K562 (cell line): Measurements from ENCODE around the gene SLC48A1. TPM values are rescaled to one million over a fixed set of nuclear protein-coding genes. Genes with fewer than 3 reads are reported as not detected.

Source experiments
- ATAC-seq: fragments of 200-7000 bp; cut with Tn5 transposase; 3 replicates; pipeline ENCODE4 v1.9.1; 2020; ENCODE audit warnings: moderate library complexity
- BruUV-seq: library from RNA; stranded (reverse); fragments of 400-500 nt; replicated peaks from 2 replicates; lab custom pipeline; 2021; lab: Mats Ljungman, UMichigan
- CTCF ChIA-PET: fragments of 300-600 bp; formaldehyde crosslinking; extraction: SDS; loops from one replicate; lab custom pipeline; 2021; ENCODE audit warnings: low intra/inter-chr PET ratio; lab: Yijun Ruan, JAX
- POLR2A ChIA-PET: fragments of 300-600, 350-650 bp; sonication (Branson Sonifier 250); formaldehyde crosslinking; extraction: SDS; loops from one replicate; lab custom pipeline; 2021; ENCODE audit warnings: antibody characterized with exemption, inconsistent platforms; lab: Yijun Ruan, JAX
- DNase-seq, 4 experiments: peaks; one replicate each; pipeline versions ENCODE4 v3.0.0 to v3.0.0-alpha.2; 2011 to 2018; ENCODE audit warnings: low spot score in 3 of 4, mixed read lengths in 3 of 4; ENCODE audit errors: extremely low read depth in 1 of 4
- FAIRE-seq: peaks from 2 replicates; lab custom pipeline; 2011; peaks lifted over from hg19 to GRCh38; lab: Jason Lieb, UNC
- H2AFZ ChIP-seq: 2 replicates; pipeline ENCODE4 v1.6.0; 2011; ENCODE audit warnings: low read depth, low read length, control low read depth, inconsistent platforms
- H3K27ac ChIP-seq: fragments of 200-600 bp; 3 replicates; pipeline ENCODE4 v1.8.0; 2011; ENCODE audit warnings: low read depth, mild to moderate bottlenecking, control low read depth, inconsistent platforms, low read length, moderate library complexity, mixed read lengths; ENCODE audit errors: extremely low read depth
- H3K27me3 ChIP-seq, 2 experiments: fragments of 300-600 bp in 1 of 2; 2 replicates in 1 of 2; 3 replicates in 1 of 2; pipeline versions ENCODE4 v1.6.0 to v1.8.0; 2011; ENCODE audit warnings: inconsistent platforms in 2 of 2, low read length in 2 of 2, mild to moderate bottlenecking in 1 of 2, mixed read lengths in 1 of 2, moderate library complexity in 1 of 2; ENCODE audit not compliant: control insufficient read depth in 2 of 2, insufficient read depth in 2 of 2
- H3K36me3 ChIP-seq: fragments of 300-600 bp; 3 replicates; pipeline ENCODE4 v1.8.0; 2011; ENCODE audit warnings: mild to moderate bottlenecking, low read length, inconsistent platforms; ENCODE audit not compliant: control insufficient read depth, insufficient read depth
- H3K4me1 ChIP-seq, 2 experiments: fragments of 200-600 bp in 1 of 2; replicated peaks in 1 of 2; 2 replicates in 1 of 2; 3 replicates in 1 of 2; pipeline versions ENCODE4 v1.5.1 to v1.8.0; 2011; ENCODE audit warnings: inconsistent platforms in 2 of 2, low read length in 2 of 2, mild to moderate bottlenecking in 1 of 2, mixed read lengths in 1 of 2, moderate library complexity in 1 of 2; ENCODE audit not compliant: control insufficient read depth in 2 of 2, insufficient read depth in 2 of 2
- H3K4me2 ChIP-seq: 2 replicates; pipeline ENCODE4 v1.6.1; 2011; ENCODE audit warnings: low read length, control low read depth, inconsistent platforms, mixed read lengths; ENCODE audit not compliant: insufficient read depth
- H3K4me3 ChIP-seq: fragments of 200-600 bp; sonication (generic), shearing (Covaris generic); 2 replicates; pipeline ENCODE4 v1.5.1; 2016; ENCODE audit warnings: control low read depth, inconsistent platforms
- H3K79me2 ChIP-seq: fragments of 200-600 bp; 3 replicates; pipeline ENCODE4 v1.8.0; 2011; ENCODE audit warnings: low read length, inconsistent platforms; ENCODE audit not compliant: control insufficient read depth, insufficient read depth
- H3K9ac ChIP-seq, 2 experiments: 2 replicates each; pipeline versions ENCODE4 v1.6.0 to v1.6.1; 2011; ENCODE audit warnings: low read depth in 2 of 2, low read length in 2 of 2, control low read depth in 1 of 2, inconsistent platforms in 1 of 2, mild to moderate bottlenecking in 1 of 2, mixed read lengths in 1 of 2; ENCODE audit not compliant: insufficient read depth in 1 of 2
- H3K9me1 ChIP-seq: one replicate; pipeline ENCODE4 v1.6.0; 2011; ENCODE audit warnings: inconsistent platforms, mild to moderate bottlenecking, low read length, moderate library complexity; ENCODE audit not compliant: control insufficient read depth, insufficient read depth
- H3K9me3 ChIP-seq: replicated peaks from 2 replicates; pipeline ENCODE4 v1.5.1; 2011; ENCODE audit warnings: low read depth, low read length, inconsistent platforms; ENCODE audit not compliant: control insufficient read depth, insufficient read depth
- H4K20me1 ChIP-seq: replicated peaks from 2 replicates; pipeline ENCODE4 v1.6.1; 2011; ENCODE audit warnings: low read length, inconsistent platforms, mixed read lengths; ENCODE audit not compliant: control insufficient read depth, insufficient read depth
- CAMTA2 ChIP-seq: fragments of 250-450 bp; sonication (Bioruptor Pico); conservative IDR thresholded peaks from 2 replicates; pipeline ENCODE4 v1.5.1; 2022
- ELF4 ChIP-seq: fragments of 450-650 bp; formaldehyde crosslinking; IDR thresholded peaks from 2 replicates; pipeline ENCODE4 v1.4.0; 2022; ENCODE audit warnings: missing genetic modification characterization
- JUNB ChIP-seq: fragments of 450-650 bp; formaldehyde crosslinking; conservative IDR thresholded peaks from 2 replicates; pipeline ENCODE4 v1.4.0; 2020; ENCODE audit warnings: mild to moderate bottlenecking
- MCM5 ChIP-seq: fragments of 450-650 bp; IDR thresholded peaks from 2 replicates; pipeline ENCODE4 v1.6.1; 2016; ENCODE audit warnings: low read depth
- MCM7 ChIP-seq, 2 experiments: fragments of 450-650 bp; IDR thresholded peaks; 2 replicates each; pipeline ENCODE4 v1.6.1; 2016 to 2018
- MEF2D ChIP-seq: conservative IDR thresholded peaks from 2 replicates; pipeline ENCODE4 v1.6.1; 2016; ENCODE audit warnings: low read depth, missing genetic modification characterization, missing compliant biosample characterization
- POLR2G ChIP-seq: fragments of 200-400 bp; formaldehyde crosslinking; IDR thresholded peaks from 2 replicates; pipeline ENCODE4 v1.6.1; 2017; ENCODE audit warnings: low read depth, mild to moderate bottlenecking, antibody characterized with exemption, low read length, moderate library complexity
- RBM22 ChIP-seq: fragments of 200-400 bp; formaldehyde crosslinking; IDR thresholded peaks from 2 replicates; pipeline ENCODE4 v1.6.1; 2018; ENCODE audit warnings: low read length, low read depth; ENCODE audit not compliant: poor library complexity, severe bottlenecking
- SIRT6 ChIP-seq: IDR thresholded peaks from one replicate; pipeline ENCODE4 v1.6.1; 2012; ENCODE audit warnings: low read depth, mild to moderate bottlenecking, control low read depth, inconsistent platforms, low read length, moderate library complexity
- ZNF232 ChIP-seq: sonication (generic); formaldehyde crosslinking; IDR thresholded peaks from 2 replicates; pipeline ENCODE4 v1.8.0; 2022; ENCODE audit warnings: mild to moderate bottlenecking, missing genetic modification reagents
- WGBS: fragments of 100-300 bp; shearing (Covaris generic); methylation state at CpG from one replicate; pipeline ENCODE4 v1.1.6; 2016; ENCODE audit warnings: low coverage, mixed read lengths; ENCODE audit not compliant: insufficient coverage; ENCODE audit errors: missing lambda C conversion rate; 5-methylcytosine and 5-hydroxymethylcytosine counted together
- in situ Hi-C: fragments of 300-500 bp; cut with MboI; formaldehyde crosslinking; loops from 4 replicates; pipeline ENCODE4 v1.15.0; 2018; ENCODE audit warnings: inconsistent platforms, mixed read lengths
- intact Hi-C: fragments of 100-400 bp; cut with micrococcal nuclease; formaldehyde crosslinking; loops from 2 replicates; pipeline ENCODE4 v1.14.2; 2022
- polyA plus RNA-seq, 8 experiments: library from polyadenylated mRNA; depleted of rRNA in 4 of 8; stranded (reverse) in 5 of 8; unstranded in 3 of 8; fragments of >200 nt; fragmentation: Nextera tagmentation in 2 of 8; fragmentation: Illumina TruSeq in 1 of 8; extraction: Ambion mirVana in 2 of 8; extraction: Trizol in 1 of 8; gene quantifications; 2 replicates each; pipeline versions ENCODE4 v1.2.1 to v1.2.3, GENCODE V29; 2011 to 2014; ENCODE audit warnings: inconsistent platforms in 1 of 8, missing spikeins in 1 of 8
- total RNA-seq, 7 experiments: library from RNA; depleted of rRNA in 6 of 7; stranded (reverse); fragments of >200 nt in 6 of 7; fragmentation: Illumina TruSeq in 2 of 7; extraction: Trizol in 2 of 7; gene quantifications; 2 replicates each; pipeline versions ENCODE4 v1.2.1 to v1.2.3, GENCODE V29; 2011 to 2021; ENCODE audit warnings: low replicate concordance in 1 of 7

SLC48A1 gene
- total and polyA plus RNA-seq, 9 of the 15 experiments (the other 6 are each of a cell fraction or from before 2014, with no cell fraction given) = 10.7 to 37.5 (median 18.7) TPM

GRCh38 chr12:47781479-47782371 lies 8.7 kb downstream of the SLC48A1 start (continued):
- TF ChIP-seq ELF4 (CRISPR knock-in tag) (no peak), SIRT6 (no peak), MCM5 (no peak), CAMTA2 (CRISPR knock-in tag) (0 out of 2 replicates have a peak, but pooled peaks have one; percentile 9), JUNB (no peak), ZNF232 (CRISPR knock-in tag) (no peak), POLR2G (peak; percentile 60; the same call in 1 of the 2 replicates)

- in situ Hi-C loops (no loop called here), intact Hi-C loops (no loop called here)
- H3K4me2 ChIP-seq = no peak overlapping the region
- ATAC-seq (0 out of 3 replicates have a peak, but pooled peaks have one; percentile 1), FAIRE-seq (no peak), DNase-seq (no peak)
- H3K9ac ChIP-seq = peak overlapping the region in 1 of 2 experiments; percentile 82; a peak in 2 of 4 replicates
- peaks cover 17% of the 10 kb centered on the region; the same call in 1 of the 2 replicates for H4K20me1 ChIP-seq
- H3K27me3 ChIP-seq = no peaks in the 10 kb centered on the region
- no peak for TF ChIP-seq MCM7 (IDR thresholded peaks at IDR 0.05)
- no peak for TF ChIP-seq MEF2D
- peak; percentile 45 for TF ChIP-seq RBM22
- peaks cover 82% of the 10 kb centered on the region; the same call in 2 of the 3 replicates for H3K36me3 ChIP-seq
- no peak overlapping the region for H3K4me3 ChIP-seq
- no peak overlapping the region for H3K27ac ChIP-seq
- H2AFZ ChIP-seq = no peak overlapping the region
- H3K4me1 ChIP-seq = peaks cover 18 to 55% of the 10 kb centered on the region in 2 experiments
- WGBS = 68% methylated on average over 8 of the region's 8 CpGs
- no peaks in the 10 kb centered on the region for H3K9me1 ChIP-seq
- no peaks in the 10 kb centered on the region for H3K9me3 ChIP-seq
- POLR2A ChIA-PET = interaction anchor here (0.7 to 2.8 kb wide), 9 partner anchors 9 to 56 kb away, joined by 3 to 8 read pairs (median 4); partner anchors contain the start of gene SLC48A1
- H3K79me2 ChIP-seq = peaks cover 28% of the 10 kb centered on the region
- CTCF ChIA-PET = no interaction called here
- no TSS peak for BruUV-seq
These were observed 9.3 kb downstream of the SLC48A1 start for GRCh38 chr12:47782372-47782770.
